NCI-H345 (cell line): ENCODE data around the gene ENOX1.
"Not testable (repeated sequence)": the region's sequence is repeated elsewhere in the genome, so short reads cannot be mapped to it uniquely, and the experiment has no call there.

Experiments used
- DNase-seq: peaks from one replicate; lab custom pipeline; 2025; lab: John Stamatoyannopoulos, UW

ENOX1 gene

GRCh38 chr13:43356567-43356966, 430.2 kb downstream of the ENOX1 start:
- no peak for DNase-seq

- no peak for DNase-seq
These were observed 431.0 kb downstream of the ENOX1 start for GRCh38 chr13:43355774-43356173.

GRCh38 chr13:43354153-43354945, 432.4 kb downstream of the ENOX1 start:
- no peak for DNase-seq

GRCh38 chr13:43353631-43354030, 433.1 kb downstream of the ENOX1 start:
- no peak for DNase-seq

- DNase-seq: not testable (repeated sequence)
These were observed 435.2 kb downstream of the ENOX1 start for GRCh38 chr13:43351612-43352011.

GRCh38 chr13:43348397-43348796, 438.4 kb downstream of the ENOX1 start:
- no peak for DNase-seq

GRCh38 chr13:43347877-43348276, 438.9 kb downstream of the ENOX1 start:
- DNase-seq: no peak

- no peak for DNase-seq
These were observed 440.3 kb downstream of the ENOX1 start for GRCh38 chr13:43346427-43346826.

GRCh38 chr13:43343645-43344044, 443.1 kb downstream of the ENOX1 start:
- peak; percentile 37 for DNase-seq

- DNase-seq: no peak
These were observed 446.8 kb downstream of the ENOX1 start for GRCh38 chr13:43339805-43340550.

GRCh38 chr13:43339145-43339804, 447.5 kb downstream of the ENOX1 start:
- no peak for DNase-seq

- DNase-seq: no peak
These were observed 451.0 kb downstream of the ENOX1 start for GRCh38 chr13:43335764-43336163.

GRCh38 chr13:43333176-43333575, 453.6 kb downstream of the ENOX1 start:
- DNase-seq: peak; percentile 67

- peak; percentile 19 for DNase-seq
These were observed 455.1 kb downstream of the ENOX1 start for GRCh38 chr13:43331672-43332071.

GRCh38 chr13:43329702-43330101, 457.1 kb downstream of the ENOX1 start:
- no peak for DNase-seq

- no peak for DNase-seq
These were observed 457.9 kb downstream of the ENOX1 start for GRCh38 chr13:43328907-43329306.

GRCh38 chr13:43326100-43326499, 460.7 kb downstream of the ENOX1 start:
- no peak for DNase-seq

GRCh38 chr13:43325636-43326035, 461.1 kb downstream of the ENOX1 start:
- no peak for DNase-seq

- no peak for DNase-seq
These were observed 462.6 kb downstream of the ENOX1 start for GRCh38 chr13:43324129-43324528.

GRCh38 chr13:43319617-43320444, 466.9 kb downstream of the ENOX1 start:
- DNase-seq: no peak

- peak; percentile 21 for DNase-seq
These were observed 469.8 kb downstream of the ENOX1 start for GRCh38 chr13:43316946-43317353.

- no peak for DNase-seq
These were observed 470.5 kb downstream of the ENOX1 start for GRCh38 chr13:43316281-43316680.
